Common myeloid progenitor, CD34-positive (primary cell): ENCODE measurements around the gene JAKMIP2.

Source experiments
- CTCF ChIA-PET: fragments of 350-600 bp; sonication (Branson Sonifier 250); formaldehyde crosslinking; loops from one replicate; lab custom pipeline; 2021; ENCODE audit warnings: antibody characterized with exemption; lab: Charles Lee
- POLR2A ChIA-PET: fragments of 350-600 bp; sonication (Branson Sonifier 250); formaldehyde crosslinking; loops from one replicate; lab custom pipeline; 2021; ENCODE audit warnings: antibody characterized with exemption; lab: Charles Lee
- DNase-seq, 3 donors: peaks; one replicate each; pipeline versions ENCODE4 v3.0.0 to v3.0.0-alpha.2; 2013
- H3K27ac ChIP-seq, 2 experiments: 1 replicate in 1 of 2; 2 replicates in 1 of 2; pipeline ENCODE4 v1.7.0; 2013; ENCODE audit warnings: inconsistent platforms in 2 of 2, low read length in 2 of 2, mild to moderate bottlenecking in 2 of 2, low read depth in 1 of 2, moderate library complexity in 1 of 2; ENCODE audit not compliant: severe bottlenecking in 2 of 2, insufficient read depth in 1 of 2, poor library complexity in 1 of 2
- H3K27me3 ChIP-seq, 5 experiments: replicated peaks in 2 of 5; 1 replicate in 3 of 5; 2 replicates in 2 of 5; pipeline versions ENCODE4 v1.6.1 to v1.7.0; 2013; ENCODE audit warnings: low read length in 4 of 5, mild to moderate bottlenecking in 2 of 5, moderate library complexity in 2 of 5, inconsistent platforms in 1 of 5; ENCODE audit not compliant: insufficient read depth in 5 of 5, control insufficient read depth in 4 of 5
- H3K36me3 ChIP-seq, 4 experiments: 1 replicate in 2 of 4; 2 replicates in 2 of 4; pipeline versions ENCODE4 v1.6.1 to v1.7.0; 2013; ENCODE audit warnings: low read length in 3 of 4, control low read depth in 1 of 4, mild to moderate bottlenecking in 1 of 4; ENCODE audit not compliant: control insufficient read depth in 4 of 4, insufficient read depth in 4 of 4
- H3K4me1 ChIP-seq, 4 experiments: 1 replicate in 3 of 4; 2 replicates in 1 of 4; pipeline versions ENCODE4 v1.6.1 to v1.7.1; 2013; ENCODE audit warnings: low read length in 3 of 4, mild to moderate bottlenecking in 3 of 4, control low read depth in 1 of 4, inconsistent platforms in 1 of 4, moderate library complexity in 1 of 4; ENCODE audit not compliant: control insufficient read depth in 4 of 4, insufficient read depth in 4 of 4; ENCODE audit errors: control extremely low read depth in 1 of 4
- H3K4me3 ChIP-seq, 7 experiments: 1 replicate in 4 of 7; 2 replicates in 3 of 7; pipeline versions ENCODE4 v1.5.1 to v1.7.0; 2013; ENCODE audit warnings: mild to moderate bottlenecking in 7 of 7, low read length in 6 of 7, moderate library complexity in 6 of 7, inconsistent platforms in 2 of 7, low read depth in 2 of 7, control low read depth in 1 of 7; ENCODE audit not compliant: insufficient read depth in 4 of 7, control insufficient read depth in 1 of 7; ENCODE audit errors: extremely low read depth in 1 of 7
- H3K9me3 ChIP-seq, 5 experiments: 1 replicate in 4 of 5; 2 replicates in 1 of 5; pipeline versions ENCODE4 v1.6.1 to v1.7.1; 2013; ENCODE audit warnings: low read length in 4 of 5, mild to moderate bottlenecking in 2 of 5, inconsistent platforms in 1 of 5, low read depth in 1 of 5, moderate library complexity in 1 of 5; ENCODE audit not compliant: control insufficient read depth in 4 of 5, insufficient read depth in 2 of 5; ENCODE audit errors: control extremely low read depth in 1 of 5
- WGBS: methylation state at CpG from one replicate; pipeline ENCODE4 v1.1.5; 2013; ENCODE audit not compliant: insufficient coverage; 5-methylcytosine and 5-hydroxymethylcytosine counted together

JAKMIP2 gene

GRCh38 chr5:147617191-147617606 is 165.3 kb downstream of the JAKMIP2 start:
- Histone ChIP-seq H3K4me3 (no peak overlapping the region), H3K9me3 (no peaks in the 10 kb centered on the region), H3K36me3 (peaks cover 0 to 47% (median 8%) of the 10 kb centered on the region in 4 experiments), H3K27me3 (no peaks in the 10 kb centered on the region), H3K27ac (no peak overlapping the region), H3K4me1 (no peaks in the 10 kb centered on the region)
- ChIA-PET POLR2A (no interaction called here), CTCF (no interaction called here)
- 100% methylated on average over 3 of the region's 4 CpGs for WGBS
- DNase-seq: no peak

DNA sequence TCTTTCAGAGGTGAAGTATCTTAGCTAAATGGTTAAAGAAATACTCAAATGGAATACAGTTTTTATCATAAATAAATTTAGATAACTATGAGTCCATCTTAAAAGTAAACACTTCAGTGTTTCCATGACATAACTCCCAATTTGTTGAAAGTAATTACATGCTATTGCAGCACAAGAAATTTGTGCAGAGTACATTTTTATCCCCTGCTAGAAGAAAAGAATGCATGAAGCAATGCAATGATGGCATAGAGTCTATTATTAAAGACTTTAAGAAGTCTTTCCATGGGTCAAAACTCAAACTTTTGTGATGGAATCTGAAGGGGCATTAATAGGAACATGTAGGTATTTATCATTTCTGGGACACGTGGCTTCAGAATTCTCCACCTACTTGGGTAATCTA is 166.1 kb downstream of the JAKMIP2 start:
- Histone ChIP-seq H3K9me3 (no peaks in the 10 kb centered on the region), H3K36me3 (peaks cover 0 to 53% (median 10%) of the 10 kb centered on the region in 4 experiments), H3K4me1 (no peaks in the 10 kb centered on the region), H3K27me3 (no peaks in the 10 kb centered on the region), H3K27ac (no peak overlapping the region), H3K4me3 (no peak overlapping the region)
- CTCF ChIA-PET: interaction anchor here (1.0 kb wide), 1 partner anchor 16 kb away, joined by 3 read pairs; no protein-coding TSS in a partner anchor
- DNase-seq: no peak
- POLR2A ChIA-PET: no interaction called here
- WGBS: no CpG with 5 or more reads among the region's 1 CpG

- POLR2A ChIA-PET: no interaction called here
- Histone ChIP-seq H3K9me3 (no peaks in the 10 kb centered on the region), H3K4me1 (no peaks in the 10 kb centered on the region), H3K4me3 (no peak overlapping the region), H3K36me3 (peaks cover 0 to 52% (median 10%) of the 10 kb centered on the region in 4 experiments), H3K27me3 (no peaks in the 10 kb centered on the region), H3K27ac (no peak overlapping the region)
- CTCF ChIA-PET: interaction anchor here (1.3 kb wide), 1 partner anchor 14 kb away, joined by 3 read pairs; no protein-coding TSS in a partner anchor
- WGBS: no CpG with 5 or more reads among the region's 1 CpG
- no peak for DNase-seq
These were observed 169.2 kb downstream of the JAKMIP2 start for GRCh38 chr5:147613359-147613758.

GRCh38 chr5:147611483-147611882 is 171.0 kb downstream of the JAKMIP2 start:
- Histone ChIP-seq H3K36me3 (peaks cover 0 to 37% (median 7%) of the 10 kb centered on the region in 4 experiments), H3K4me1 (no peaks in the 10 kb centered on the region), H3K27ac (no peak overlapping the region), H3K27me3 (no peaks in the 10 kb centered on the region), H3K9me3 (no peaks in the 10 kb centered on the region), H3K4me3 (no peak overlapping the region)
- WGBS: 97% methylated on average over 4 of the region's 4 CpGs
- CTCF ChIA-PET: no interaction called here
- no peak for DNase-seq
- POLR2A ChIA-PET: no interaction called here

DNA sequence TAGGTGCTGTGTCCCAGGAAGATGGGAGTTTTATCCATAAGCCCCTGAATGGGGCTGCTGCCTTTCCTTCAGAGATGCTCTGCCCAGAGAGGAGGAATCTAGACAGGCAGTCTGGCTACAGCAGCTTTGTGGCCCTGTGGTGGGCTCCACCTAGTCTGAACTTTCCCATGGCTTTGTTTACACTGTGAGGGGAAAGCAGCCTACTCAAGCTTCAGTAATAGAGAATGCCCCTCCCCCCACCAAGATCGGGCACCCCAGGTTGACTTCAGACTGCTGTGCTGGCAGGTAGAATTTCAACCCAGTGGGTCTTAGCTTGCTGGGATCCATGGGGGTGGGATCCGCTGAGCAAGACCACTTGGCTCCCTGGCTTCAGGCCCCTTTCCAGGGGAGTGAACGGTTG is 171.7 kb downstream of the JAKMIP2 start:
- no peak overlapping the region for H3K27ac ChIP-seq
- ChIA-PET POLR2A (no interaction called here), CTCF (no interaction called here)
- H3K9me3 ChIP-seq: no peaks in the 10 kb centered on the region
- 100% methylated on average over 2 of the region's 3 CpGs for WGBS
- H3K27me3 ChIP-seq: no peaks in the 10 kb centered on the region
- H3K4me3 ChIP-seq: no peak overlapping the region
- H3K36me3 ChIP-seq: peaks cover 0 to 31% (median 7%) of the 10 kb centered on the region in 4 experiments
- DNase-seq: no peak
- no peaks in the 10 kb centered on the region for H3K4me1 ChIP-seq

DNA sequence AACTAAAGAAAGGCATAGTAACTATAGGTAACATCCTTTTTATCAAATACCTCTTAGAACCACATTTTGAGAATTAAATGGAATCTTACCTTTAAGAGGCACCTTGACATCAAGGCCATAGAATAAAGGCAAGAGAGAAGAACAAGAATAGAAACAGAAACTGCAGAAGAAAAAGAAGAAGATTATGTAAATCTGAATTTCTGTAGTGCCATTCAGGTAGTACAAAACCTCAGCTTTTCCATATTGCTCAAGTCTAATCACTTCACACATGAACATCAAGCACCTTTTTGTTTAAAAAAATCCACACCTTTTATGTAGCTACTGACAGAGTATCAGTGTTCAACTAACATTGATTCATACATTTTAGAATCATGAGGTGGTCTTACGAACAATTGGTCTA is 180.9 kb downstream of the JAKMIP2 start:
- CTCF ChIA-PET: interaction anchor here (1.0 kb wide), 1 partner anchor 221 kb away, joined by 4 read pairs; no protein-coding TSS in a partner anchor
- no peaks in the 10 kb centered on the region for H3K27me3 ChIP-seq
- no peaks in the 10 kb centered on the region for H3K4me1 ChIP-seq
- no peak for DNase-seq
- POLR2A ChIA-PET: interaction anchor here (0.6 kb wide), 1 partner anchor 335 kb away, joined by 3 read pairs; no protein-coding TSS in a partner anchor
- no peak overlapping the region for H3K4me3 ChIP-seq
- H3K36me3 ChIP-seq: peaks cover 0 to 12% (median 5%) of the 10 kb centered on the region in 4 experiments
- WGBS: no CpG with 5 or more reads among the region's 1 CpG
- no peaks in the 10 kb centered on the region for H3K9me3 ChIP-seq
- no peak overlapping the region for H3K27ac ChIP-seq

- Histone ChIP-seq H3K4me3 (no peak overlapping the region), H3K9me3 (peaks cover 0 to 5% (median 1%) of the 10 kb centered on the region in 5 experiments), H3K27ac (no peak overlapping the region), H3K27me3 (no peaks in the 10 kb centered on the region), H3K36me3 (peaks cover 0 to 25% (median 6%) of the 10 kb centered on the region in 4 experiments), H3K4me1 (peaks cover 0 to 4% (median 0%) of the 10 kb centered on the region in 4 experiments)
- ChIA-PET CTCF (no interaction called here), POLR2A (no interaction called here)
- WGBS: no CpG with 5 or more reads among the region's 1 CpG
- no peak for DNase-seq
These were observed 191.4 kb downstream of the JAKMIP2 start for GRCh38 chr5:147591120-147591519.
